ENCODE measurements around the gene TUBA4B.

DNA sequence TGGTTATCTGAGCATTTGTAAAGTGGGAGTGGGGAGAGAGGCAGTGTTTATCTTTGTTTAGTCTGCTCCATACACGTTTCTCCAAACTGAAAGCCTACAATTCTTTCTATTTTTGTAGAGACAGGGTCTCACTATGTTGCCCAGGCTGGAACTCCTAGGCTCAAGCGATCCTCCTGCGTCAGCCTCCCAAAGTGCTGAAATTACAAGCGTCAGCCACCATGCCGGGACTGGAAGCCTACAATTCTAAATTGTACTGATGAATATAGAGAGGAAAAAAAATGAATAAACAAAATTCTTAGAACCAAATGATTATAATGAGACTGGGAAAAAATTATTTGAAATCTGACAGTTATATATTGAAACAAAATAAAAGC, 47.9 kb upstream of the TUBA4B start:
- no peak for TF ChIP-seq POLR2A (IDR thresholded peaks at IDR 0.05)
- TF ChIP-seq, protein P1, sequence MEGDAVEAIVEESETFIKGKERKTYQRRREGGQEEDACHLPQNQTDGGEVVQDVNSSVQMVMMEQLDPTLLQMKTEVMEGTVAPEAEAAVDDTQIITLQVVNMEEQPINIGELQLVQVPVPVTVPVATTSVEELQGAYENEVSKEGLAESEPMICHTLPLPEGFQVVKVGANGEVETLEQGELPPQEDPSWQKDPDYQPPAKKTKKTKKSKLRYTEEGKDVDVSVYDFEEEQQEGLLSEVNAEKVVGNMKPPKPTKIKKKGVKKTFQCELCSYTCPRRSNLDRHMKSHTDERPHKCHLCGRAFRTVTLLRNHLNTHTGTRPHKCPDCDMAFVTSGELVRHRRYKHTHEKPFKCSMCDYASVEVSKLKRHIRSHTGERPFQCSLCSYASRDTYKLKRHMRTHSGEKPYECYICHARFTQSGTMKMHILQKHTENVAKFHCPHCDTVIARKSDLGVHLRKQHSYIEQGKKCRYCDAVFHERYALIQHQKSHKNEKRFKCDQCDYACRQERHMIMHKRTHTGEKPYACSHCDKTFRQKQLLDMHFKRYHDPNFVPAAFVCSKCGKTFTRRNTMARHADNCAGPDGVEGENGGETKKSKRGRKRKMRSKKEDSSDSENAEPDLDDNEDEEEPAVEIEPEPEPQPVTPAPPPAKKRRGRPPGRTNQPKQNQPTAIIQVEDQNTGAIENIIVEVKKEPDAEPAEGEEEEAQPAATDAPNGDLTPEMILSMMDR (IDR thresholded peaks at IDR 0.05) = no peak
